Measurements from ENCODE around the gene UBP1.

- no peak for TF ChIP-seq POLR2A (IDR thresholded peaks at IDR 0.05)
- no peak for TF ChIP-seq CTCF (IDR thresholded peaks at IDR 0.05)
These were observed 79.9 kb downstream of the UBP1 start for GRCh38 chr3:33360136-33360825.
